Vagina (tissue), 2 donors: ENCODE measurements around the gene WDR70. TPM values are rescaled to one million over a fixed set of nuclear protein-coding genes. Genes with fewer than 3 reads are reported as not detected.

Experiments used
- DNase-seq, 2 donors: peaks; one replicate each; pipeline ENCODE4 v3.0.0-alpha.2; 2017; ENCODE audit errors: extremely low spot score in 2 of 2
- H3K27ac ChIP-seq: fragments of 200-600 bp; sonication (generic); one replicate; pipeline ENCODE4 v1.5.1; 2019
- H3K27me3 ChIP-seq: fragments of 200-600 bp; sonication (generic); one replicate; pipeline ENCODE4 v1.5.1; 2019
- H3K36me3 ChIP-seq, 2 donors: fragments of 200-600 bp; sonication (generic); one replicate each; pipeline ENCODE4 v1.5.1; 2017 to 2019
- H3K4me1 ChIP-seq: fragments of 200-600 bp; sonication (generic); one replicate; pipeline ENCODE4 v1.5.1; 2019
- H3K4me3 ChIP-seq, 2 donors: fragments of 200-600 bp; sonication (generic); 1 replicate in 1 of 2; 2 replicates in 1 of 2; pipeline ENCODE4 v1.5.1; 2016 to 2019
- H3K9me3 ChIP-seq: fragments of 200-600 bp; sonication (generic); one replicate; pipeline ENCODE4 v1.5.1; 2019
- POLR2A ChIP-seq, 2 donors: fragments of 450-650 bp; IDR thresholded peaks; one replicate each; pipeline ENCODE4 v1.6.1; 2017; ENCODE audit warnings: antibody characterized with exemption in 2 of 2, mild to moderate bottlenecking in 2 of 2, moderate library complexity in 2 of 2
- POLR2AphosphoS5 ChIP-seq, 2 donors: sonication (generic); formaldehyde crosslinking; IDR thresholded peaks; one replicate each; pipeline ENCODE4 v1.9.0; 2017; ENCODE audit warnings: antibody characterized with exemption in 2 of 2, mild to moderate bottlenecking in 2 of 2, low read depth in 1 of 2; ENCODE audit not compliant: insufficient read depth in 1 of 2
- intact Hi-C: fragments of 100-400 bp; cut with DNase I; formaldehyde crosslinking; loops from one replicate; pipeline ENCODE4 v1.15.1; 2023
- total RNA-seq: library from RNA; depleted of rRNA; stranded (reverse); fragments of >200 nt; gene quantifications from one replicate; pipeline ENCODE4 v1.2.3, GENCODE V29; 2016
- TF ChIP-seq, protein P1 (sequence below), 3 experiments: fragments of 450-650 bp in 2 of 3; fragments of 200-600 bp in 1 of 3; sonication (generic) in 1 of 3; IDR thresholded peaks; one replicate each; pipeline ENCODE4 v1.5.1; 2017 to 2019; ENCODE audit warnings: antibody characterized with exemption in 3 of 3, mild to moderate bottlenecking in 2 of 3, moderate library complexity in 2 of 3

WDR70 gene
- total RNA-seq, 1 donor from 2014 or later: 31.4 TPM

DNA sequence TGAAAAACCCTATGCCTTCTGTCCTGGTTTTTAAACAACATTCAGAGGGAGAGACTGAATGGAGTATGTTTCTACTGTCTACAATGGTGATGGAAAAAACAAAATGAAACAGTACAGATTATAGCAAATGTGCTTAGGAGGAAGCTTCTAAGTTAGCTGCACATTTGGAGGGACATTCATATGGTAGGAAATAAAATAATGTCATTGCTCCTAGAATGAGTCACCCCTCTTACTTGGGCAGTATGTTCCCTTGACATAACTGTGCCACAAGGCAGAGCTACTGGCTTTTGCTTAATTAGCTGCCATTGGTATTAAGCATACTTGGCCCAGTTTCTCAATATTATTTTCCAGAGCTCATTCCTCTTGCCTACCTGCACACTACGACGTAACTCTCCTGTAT lies 331.8 kb downstream of the WDR70 start:
- no peaks in the 10 kb centered on the region for H3K9me3 ChIP-seq
- H3K4me3 ChIP-seq: no peak overlapping the region
- TF ChIP-seq, protein P1, sequence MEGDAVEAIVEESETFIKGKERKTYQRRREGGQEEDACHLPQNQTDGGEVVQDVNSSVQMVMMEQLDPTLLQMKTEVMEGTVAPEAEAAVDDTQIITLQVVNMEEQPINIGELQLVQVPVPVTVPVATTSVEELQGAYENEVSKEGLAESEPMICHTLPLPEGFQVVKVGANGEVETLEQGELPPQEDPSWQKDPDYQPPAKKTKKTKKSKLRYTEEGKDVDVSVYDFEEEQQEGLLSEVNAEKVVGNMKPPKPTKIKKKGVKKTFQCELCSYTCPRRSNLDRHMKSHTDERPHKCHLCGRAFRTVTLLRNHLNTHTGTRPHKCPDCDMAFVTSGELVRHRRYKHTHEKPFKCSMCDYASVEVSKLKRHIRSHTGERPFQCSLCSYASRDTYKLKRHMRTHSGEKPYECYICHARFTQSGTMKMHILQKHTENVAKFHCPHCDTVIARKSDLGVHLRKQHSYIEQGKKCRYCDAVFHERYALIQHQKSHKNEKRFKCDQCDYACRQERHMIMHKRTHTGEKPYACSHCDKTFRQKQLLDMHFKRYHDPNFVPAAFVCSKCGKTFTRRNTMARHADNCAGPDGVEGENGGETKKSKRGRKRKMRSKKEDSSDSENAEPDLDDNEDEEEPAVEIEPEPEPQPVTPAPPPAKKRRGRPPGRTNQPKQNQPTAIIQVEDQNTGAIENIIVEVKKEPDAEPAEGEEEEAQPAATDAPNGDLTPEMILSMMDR (IDR thresholded peaks at IDR 0.05): no peak
- no peak for TF ChIP-seq POLR2AphosphoS5 (IDR thresholded peaks at IDR 0.05; ENCODE audit: insufficient read depth in 1 of 2, low read depth in 1 of 2)
- no peak for TF ChIP-seq POLR2A (IDR thresholded peaks at IDR 0.05)
- H3K27me3 ChIP-seq: no peaks in the 10 kb centered on the region
- H3K27ac ChIP-seq: no peak overlapping the region
- no peaks in the 10 kb centered on the region for H3K4me1 ChIP-seq
- no peak for DNase-seq
- H3K36me3 ChIP-seq: no peaks in the 10 kb centered on the region
- intact Hi-C loops: no loop called here

DNA sequence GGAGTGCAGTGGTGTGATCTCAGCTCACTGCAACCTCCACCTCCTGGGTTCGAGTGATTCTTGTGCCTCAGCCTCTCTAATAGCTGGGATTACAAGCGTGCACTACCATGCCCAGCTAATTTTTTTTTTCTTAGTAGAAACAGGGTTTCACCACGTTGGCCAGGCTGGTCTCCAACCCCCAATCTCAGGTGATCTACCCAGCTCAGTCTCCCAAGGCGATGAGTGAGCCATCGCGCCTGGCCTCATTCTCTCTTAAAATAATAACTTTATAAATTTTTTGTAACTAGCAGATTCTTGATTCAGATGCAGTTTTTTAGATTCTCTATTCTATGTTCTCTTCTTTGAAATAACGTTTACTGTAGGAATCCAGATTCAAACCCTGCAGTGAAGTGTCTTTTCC lies 333.6 kb downstream of the WDR70 start:
- intact Hi-C loops: no loop called here
- TF ChIP-seq, protein P1 (IDR thresholded peaks at IDR 0.05): no peak
- TF ChIP-seq POLR2AphosphoS5 (IDR thresholded peaks at IDR 0.05; ENCODE audit: insufficient read depth in 1 of 2, low read depth in 1 of 2) (no peak), POLR2A (IDR thresholded peaks at IDR 0.05) (no peak)
- DNase-seq: no peak
- no peaks in the 10 kb centered on the region for H3K9me3 ChIP-seq
- H3K27ac ChIP-seq: no peak overlapping the region
- H3K27me3 ChIP-seq: no peaks in the 10 kb centered on the region
- peaks cover 7% of the 10 kb centered on the region for H3K4me1 ChIP-seq
- H3K36me3 ChIP-seq: no peaks in the 10 kb centered on the region
- H3K4me3 ChIP-seq: no peak overlapping the region

DNA sequence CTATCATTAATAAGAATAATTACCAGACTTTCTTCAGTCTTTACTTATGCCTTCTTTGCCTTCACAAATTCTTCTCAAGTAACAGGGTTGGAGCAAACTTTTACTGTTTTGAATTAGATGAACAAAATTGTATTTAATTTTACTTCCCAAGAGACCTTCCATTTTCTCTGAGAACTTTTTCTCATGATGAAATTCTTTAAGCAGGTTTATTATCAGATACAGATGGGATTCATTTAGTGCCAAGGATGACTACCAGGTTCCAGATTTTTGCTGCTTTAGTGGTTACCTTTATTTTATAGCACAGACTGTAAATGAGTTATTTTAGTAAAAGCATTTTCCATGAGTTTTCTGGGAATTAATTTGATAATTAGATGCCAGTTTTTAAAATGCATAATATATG lies 335.6 kb downstream of the WDR70 start:
- Histone ChIP-seq H3K4me3 (no peak overlapping the region), H3K36me3 (no peaks in the 10 kb centered on the region), H3K9me3 (no peaks in the 10 kb centered on the region), H3K4me1 (peaks cover 12% of the 10 kb centered on the region), H3K27me3 (no peaks in the 10 kb centered on the region), H3K27ac (no peak overlapping the region)
- TF ChIP-seq POLR2AphosphoS5 (IDR thresholded peaks at IDR 0.05; ENCODE audit: insufficient read depth in 1 of 2, low read depth in 1 of 2) (no peak), POLR2A (IDR thresholded peaks at IDR 0.05) (no peak)
- TF ChIP-seq, protein P1 (IDR thresholded peaks at IDR 0.05): no peak
- intact Hi-C loops: no loop called here
- DNase-seq: no peak

DNA sequence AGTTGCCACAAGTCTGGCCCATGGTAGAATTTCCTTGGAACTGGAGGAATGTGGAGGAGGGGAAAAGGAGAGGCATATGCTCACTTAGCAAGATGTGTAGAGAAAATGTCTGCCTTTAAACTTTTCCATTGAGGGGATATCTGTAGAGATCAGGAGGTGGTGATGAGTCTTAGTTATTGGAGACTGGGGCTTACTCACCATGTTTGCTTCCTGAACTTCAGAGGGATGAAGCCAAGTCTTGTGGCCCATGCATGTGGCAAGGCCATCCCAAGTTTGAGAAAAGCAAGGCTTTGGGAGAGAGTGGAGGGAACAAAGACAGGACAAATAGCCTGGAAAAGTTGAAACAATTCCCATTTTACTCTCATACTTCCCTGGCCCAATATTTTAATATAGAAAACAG lies 336.2 kb downstream of the WDR70 start:
- H3K36me3 ChIP-seq: no peaks in the 10 kb centered on the region
- TF ChIP-seq, protein P1 (IDR thresholded peaks at IDR 0.05): no peak
- TF ChIP-seq POLR2AphosphoS5 (IDR thresholded peaks at IDR 0.05; ENCODE audit: insufficient read depth in 1 of 2, low read depth in 1 of 2): no peak
- TF ChIP-seq POLR2A (IDR thresholded peaks at IDR 0.05): no peak
- no peaks in the 10 kb centered on the region for H3K9me3 ChIP-seq
- no peak for DNase-seq
- no peak overlapping the region for H3K27ac ChIP-seq
- intact Hi-C loops: no loop called here
- H3K4me1 ChIP-seq: peaks cover 12% of the 10 kb centered on the region
- no peak overlapping the region for H3K4me3 ChIP-seq
- H3K27me3 ChIP-seq: no peaks in the 10 kb centered on the region

DNA sequence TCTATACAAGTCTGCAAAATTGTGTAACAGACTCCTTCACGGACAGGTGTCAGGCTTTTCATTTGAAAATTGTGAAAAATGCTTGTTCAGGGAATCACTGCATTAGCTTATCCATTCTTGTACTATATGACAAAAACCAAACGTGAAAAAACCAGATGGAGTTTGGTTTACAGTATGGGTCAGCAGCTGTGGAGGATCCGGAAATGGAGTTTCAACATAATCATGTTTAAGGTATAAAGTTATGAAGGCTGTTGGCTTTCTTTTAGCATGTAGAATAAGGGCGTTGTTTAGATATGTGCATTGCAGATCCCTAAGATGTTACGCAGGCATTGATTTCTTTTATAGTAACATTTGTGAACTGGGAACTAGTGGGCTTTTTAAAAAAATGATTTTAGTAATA lies 336.9 kb downstream of the WDR70 start:
- intact Hi-C loops: no loop called here
- no peaks in the 10 kb centered on the region for H3K36me3 ChIP-seq
- peaks cover 12% of the 10 kb centered on the region for H3K4me1 ChIP-seq

More for the DNA sequence above, 336.9 kb downstream of the WDR70 start:
- Histone ChIP-seq H3K27ac (no peak overlapping the region), H3K9me3 (no peaks in the 10 kb centered on the region), H3K4me3 (no peak overlapping the region), H3K27me3 (no peaks in the 10 kb centered on the region)
- DNase-seq: no peak
- TF ChIP-seq POLR2AphosphoS5 (IDR thresholded peaks at IDR 0.05; ENCODE audit: insufficient read depth in 1 of 2, low read depth in 1 of 2): no peak
- no peak for TF ChIP-seq POLR2A (IDR thresholded peaks at IDR 0.05)
- TF ChIP-seq, protein P1 (IDR thresholded peaks at IDR 0.05): no peak
